ENCODE data around the gene PLB1. TPM values are rescaled to one million over a fixed set of nuclear protein-coding genes. Genes with fewer than 3 reads are reported as not detected.

PLB1 gene
- total RNA-seq, 2 experiments from 2014 or later: 0.74 to 1.1 TPM

DNA sequence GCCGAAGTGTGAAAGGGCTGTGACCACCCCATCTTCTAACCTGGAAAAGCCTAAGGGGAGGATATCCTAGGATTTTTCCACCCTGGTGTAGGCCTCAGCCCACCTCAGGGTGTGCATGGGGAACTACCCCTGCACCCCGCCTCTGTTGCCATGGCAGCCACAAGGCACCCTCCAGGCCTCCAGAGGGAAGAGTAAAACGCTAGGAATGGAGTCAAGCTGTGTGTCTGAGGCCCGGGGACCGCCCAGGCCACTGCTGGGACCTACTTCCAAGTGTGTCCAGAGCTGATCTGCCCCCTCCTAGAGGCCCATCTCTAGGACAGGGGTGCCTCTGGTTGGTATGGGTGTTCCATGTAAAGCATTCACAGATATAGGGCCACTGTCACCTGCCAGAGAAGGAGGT is 86.7 kb downstream of the PLB1 start:
- no peak overlapping the region for H3K4me3 Mint-ChIP-seq

DNA sequence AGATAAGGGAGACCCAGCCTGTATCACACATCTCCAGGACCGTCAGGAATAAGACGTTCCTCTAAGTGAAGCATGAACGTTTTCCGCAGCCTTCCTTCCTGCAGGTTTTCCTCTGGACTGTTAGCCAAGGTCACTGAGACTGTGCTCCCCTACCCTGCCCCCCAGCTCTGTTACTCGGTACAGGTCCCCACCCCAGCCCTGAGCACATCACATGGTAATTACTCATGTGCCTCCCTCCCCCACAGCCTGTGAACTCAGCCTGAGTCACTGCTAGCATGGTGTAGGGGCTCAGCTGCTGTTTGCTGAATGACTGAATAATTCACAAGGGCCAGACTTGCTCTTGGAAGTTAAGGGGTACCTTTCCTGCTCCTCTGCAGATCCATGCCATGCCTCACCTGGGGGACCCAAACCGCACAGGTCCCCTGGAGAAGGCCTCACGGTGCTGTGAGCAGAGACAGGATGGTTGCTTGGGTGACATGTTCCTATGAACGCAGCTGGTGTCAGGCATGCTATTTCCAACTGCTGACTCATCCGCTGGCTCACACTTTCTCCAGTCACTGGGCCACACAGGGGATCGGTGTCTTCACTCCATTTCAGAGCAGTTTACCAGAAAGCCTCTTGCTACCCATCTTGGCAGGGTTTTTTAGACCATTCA is 88.2 kb downstream of the PLB1 start:
- peaks cover 4% of the 10 kb centered on the region for H3K36me3 Mint-ChIP-seq (ENCODE audit: low read depth)
- peaks cover 63% of the 10 kb centered on the region for H3K4me1 Mint-ChIP-seq
- H3K27ac Mint-ChIP-seq: peak overlapping the region; percentile 76
- no peaks in the 10 kb centered on the region for H3K27me3 Mint-ChIP-seq
- no peak overlapping the region for H3K4me3 Mint-ChIP-seq
- no peaks in the 10 kb centered on the region for H3K9me3 Mint-ChIP-seq
- ChIA-PET POLR2A (interaction anchor here (0.7 kb wide), 1 partner anchor 1129 kb away, joined by 3 read pairs; no protein-coding TSS in a partner anchor), CTCF (interaction anchor here (0.7 to 10.2 kb wide), 7 partner anchors 9 to 205 kb away, joined by 3 to 61 read pairs (median 3); no protein-coding TSS in a partner anchor)
- DNase-seq: peak; percentile 39

More for the DNA sequence above, 86.7 kb downstream of the PLB1 start:
- H3K9me3 Mint-ChIP-seq: no peaks in the 10 kb centered on the region
- H3K4me1 Mint-ChIP-seq: peaks cover 52% of the 10 kb centered on the region
- ChIA-PET CTCF (interaction anchor here (0.8 to 10.2 kb wide), 3 partner anchors 12 to 22 kb away, joined by 5 to 61 read pairs (median 15); no protein-coding TSS in a partner anchor), POLR2A (no interaction called here)
- peak overlapping the region; percentile 31 for H3K27ac Mint-ChIP-seq
- H3K27me3 Mint-ChIP-seq: no peaks in the 10 kb centered on the region
- H3K36me3 Mint-ChIP-seq (ENCODE audit: low read depth): peaks cover 4% of the 10 kb centered on the region
- no peak for DNase-seq

- Mint-ChIP-seq H3K4me3 (peak overlapping the region; percentile 63), H3K27me3 (no peaks in the 10 kb centered on the region), H3K4me1 (peaks cover 75% of the 10 kb centered on the region), H3K36me3 (ENCODE audit: low read depth) (peaks cover 4% of the 10 kb centered on the region), H3K27ac (peak overlapping the region; percentile 59), H3K9me3 (no peaks in the 10 kb centered on the region)
- peak; percentile 86 for DNase-seq
- ChIA-PET CTCF (interaction anchor here (0.8 to 10.2 kb wide), 5 partner anchors 8 to 175 kb away, joined by 3 to 61 read pairs (median 3); no protein-coding TSS in a partner anchor), POLR2A (no interaction called here)
Observed at GRCh38 chr2:28586867-28587266, 91.0 kb downstream of the PLB1 start.

DNA sequence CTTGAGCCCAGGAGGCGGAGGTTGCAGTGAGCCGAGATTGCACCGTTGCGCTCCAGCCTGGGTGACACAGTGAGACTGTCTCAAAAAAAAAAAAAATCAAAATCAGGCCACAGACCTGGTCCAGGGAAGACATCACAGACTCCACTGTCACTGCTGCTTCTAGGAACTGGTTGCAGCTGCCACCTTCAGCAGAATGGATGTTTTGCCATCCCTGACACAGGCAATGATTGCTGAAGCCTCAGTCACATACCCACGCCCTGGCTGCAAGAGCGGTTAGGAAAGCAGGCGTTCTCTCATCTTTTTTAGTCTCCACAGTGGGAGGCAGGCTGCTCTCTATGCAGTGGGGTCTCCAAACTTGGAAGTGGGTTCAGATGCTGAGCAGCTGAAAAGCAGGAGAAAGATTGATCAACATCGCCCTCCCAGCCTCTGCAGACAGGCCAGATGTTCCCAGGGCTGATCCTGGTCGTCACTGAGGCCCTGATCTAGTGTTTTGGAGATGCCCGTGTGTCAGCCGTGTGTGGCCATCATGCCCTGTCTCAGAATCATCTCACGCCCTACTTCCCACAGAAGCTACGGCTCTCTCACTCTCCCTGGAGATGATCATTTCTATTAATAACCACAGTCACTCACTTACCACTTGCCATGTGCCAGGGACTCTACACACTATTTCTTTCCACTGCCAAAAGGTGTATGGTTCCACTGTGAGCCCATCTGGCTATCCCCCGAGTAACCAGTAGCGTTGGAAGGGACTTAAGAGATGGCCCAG is 91.8 kb downstream of the PLB1 start:
- Mint-ChIP-seq H3K9me3 (no peaks in the 10 kb centered on the region), H3K27me3 (no peaks in the 10 kb centered on the region), H3K4me3 (peak overlapping the region; percentile 63), H3K27ac (peak overlapping the region; percentile 59), H3K36me3 (ENCODE audit: low read depth) (peaks cover 5% of the 10 kb centered on the region), H3K4me1 (peaks cover 68% of the 10 kb centered on the region)
- DNase-seq: peak; percentile 17
- CTCF ChIA-PET: interaction anchor here (0.6 to 10.2 kb wide), 4 partner anchors 20 to 175 kb away, joined by 3 to 61 read pairs (median 3); no protein-coding TSS in a partner anchor
- POLR2A ChIA-PET: no interaction called here

GRCh38 chr2:28588292-28588670 is 92.4 kb downstream of the PLB1 start:
- Mint-ChIP-seq H3K4me3 (peak overlapping the region; percentile 63), H3K27ac (peak overlapping the region; percentile 59), H3K27me3 (no peaks in the 10 kb centered on the region), H3K36me3 (ENCODE audit: low read depth) (peaks cover 5% of the 10 kb centered on the region), H3K4me1 (peaks cover 67% of the 10 kb centered on the region), H3K9me3 (no peaks in the 10 kb centered on the region)
- ChIA-PET CTCF (interaction anchor here (0.6 to 10.2 kb wide), 3 partner anchors 21 to 1069 kb away, joined by 3 to 61 read pairs (median 4); no protein-coding TSS in a partner anchor), POLR2A (no interaction called here)
- no peak for DNase-seq

- POLR2A ChIA-PET: interaction anchor here (0.6 kb wide), 1 partner anchor 170 kb away, joined by 3 read pairs; no protein-coding TSS in a partner anchor
Observed at GRCh38 chr2:28589746-28590463, 94.0 kb downstream of the PLB1 start.

DNA sequence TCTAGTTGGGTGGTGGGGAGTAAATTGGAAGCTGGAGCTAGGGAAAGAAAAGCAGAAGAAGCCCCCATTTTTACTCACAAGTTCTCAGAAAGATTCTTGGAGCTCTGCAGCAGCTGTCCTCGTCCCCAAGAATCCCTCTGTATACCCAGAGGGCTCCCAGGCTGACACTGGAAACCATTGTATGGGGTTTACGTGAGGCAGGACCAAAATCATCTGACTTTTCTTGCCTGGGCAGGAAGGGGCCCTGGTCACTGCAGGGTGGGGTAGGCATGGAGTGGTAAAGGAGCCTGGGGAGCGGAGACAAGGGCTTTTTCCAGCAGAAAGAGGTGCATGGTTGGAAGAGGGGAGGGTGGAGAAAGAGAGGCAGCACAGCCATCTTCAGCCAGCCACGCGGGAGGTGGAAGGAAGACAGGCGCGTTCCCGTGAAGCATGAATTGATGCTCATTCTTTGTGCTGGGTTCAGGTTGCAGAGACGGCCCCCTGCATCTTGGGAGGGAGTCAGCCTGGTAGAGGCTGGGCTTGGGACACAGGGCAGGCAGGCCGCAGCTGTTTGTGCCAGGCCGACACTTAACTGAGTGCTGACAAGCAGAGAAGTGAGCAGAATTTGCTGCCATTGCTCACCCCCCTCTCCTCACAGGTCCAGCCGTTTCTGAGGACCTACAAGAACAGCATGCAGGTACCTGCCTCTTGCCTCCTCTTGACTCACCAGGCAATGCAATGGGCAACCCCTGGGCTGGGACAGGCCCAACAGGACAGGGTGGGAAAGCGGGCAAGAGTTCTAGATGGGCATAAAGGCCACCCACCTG is 94.8 kb downstream of the PLB1 start:
- H3K9me3 Mint-ChIP-seq: no peaks in the 10 kb centered on the region
- ChIA-PET POLR2A (interaction anchor here (0.6 kb wide), 1 partner anchor 170 kb away, joined by 3 read pairs; no protein-coding TSS in a partner anchor), CTCF (interaction anchor here (0.5 kb wide), 1 partner anchor 759 kb away, joined by 3 read pairs; no protein-coding TSS in a partner anchor)
- peaks cover 65% of the 10 kb centered on the region for H3K4me1 Mint-ChIP-seq
- no peak overlapping the region for H3K27ac Mint-ChIP-seq
- peaks cover 2% of the 10 kb centered on the region for H3K36me3 Mint-ChIP-seq (ENCODE audit: low read depth)
- DNase-seq: no peak
- H3K27me3 Mint-ChIP-seq: no peaks in the 10 kb centered on the region
- H3K4me3 Mint-ChIP-seq: no peak overlapping the region

More at GRCh38 chr2:28589746-28590463, 94.0 kb downstream of the PLB1 start:
- Mint-ChIP-seq H3K27ac (no peak overlapping the region), H3K27me3 (no peaks in the 10 kb centered on the region), H3K9me3 (no peaks in the 10 kb centered on the region), H3K4me1 (peaks cover 66% of the 10 kb centered on the region), H3K36me3 (ENCODE audit: low read depth) (peaks cover 5% of the 10 kb centered on the region), H3K4me3 (no peak overlapping the region)
- DNase-seq: no peak
- CTCF ChIA-PET: interaction anchor here (0.6 kb wide), 1 partner anchor 629 kb away, joined by 3 read pairs; no protein-coding TSS in a partner anchor

DNA sequence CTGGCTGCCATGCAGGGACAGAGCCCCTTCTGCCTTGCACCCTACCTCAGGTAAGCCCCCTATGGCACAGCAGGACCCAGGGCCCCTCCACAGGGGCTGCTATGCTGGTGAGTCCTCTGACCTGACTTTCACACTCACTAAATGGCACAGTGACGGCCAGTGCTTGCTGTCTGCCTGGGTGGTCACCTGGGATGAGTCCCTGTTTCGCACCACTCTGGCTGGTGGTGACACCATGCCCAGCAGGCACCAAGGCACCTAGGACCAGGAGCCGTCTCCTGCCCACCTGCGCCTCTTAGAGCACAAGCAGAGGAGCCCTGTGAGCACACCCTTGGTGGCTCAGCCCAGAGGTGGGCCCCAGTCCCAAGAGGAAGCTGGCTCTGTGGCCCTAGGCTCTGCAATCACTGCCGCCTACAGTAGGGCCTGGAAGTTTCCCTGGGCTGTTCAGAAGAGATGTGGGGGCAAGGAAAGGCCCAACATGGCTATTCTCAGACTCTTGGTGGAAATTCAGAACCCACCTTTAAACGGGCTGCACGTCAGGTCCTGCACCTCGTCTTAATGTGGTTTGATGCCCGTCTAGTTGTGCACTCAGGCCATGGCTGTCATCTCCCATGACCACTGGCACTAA is 96.0 kb downstream of the PLB1 start:
- Mint-ChIP-seq H3K36me3 (ENCODE audit: low read depth) (peaks cover 3% of the 10 kb centered on the region), H3K4me1 (peaks cover 56% of the 10 kb centered on the region), H3K9me3 (no peaks in the 10 kb centered on the region), H3K27ac (no peak overlapping the region), H3K4me3 (no peak overlapping the region), H3K27me3 (no peaks in the 10 kb centered on the region)
- POLR2A ChIA-PET: no interaction called here
- no peak for DNase-seq
- CTCF ChIA-PET: interaction anchor here (0.6 to 4.5 kb wide), 2 partner anchors 20 to 29 kb away, joined by 3 to 57 read pairs; no protein-coding TSS in a partner anchor

- Mint-ChIP-seq H3K4me3 (no peak overlapping the region), H3K27ac (peak overlapping the region; percentile 26), H3K27me3 (no peaks in the 10 kb centered on the region), H3K9me3 (no peaks in the 10 kb centered on the region), H3K4me1 (peaks cover 49% of the 10 kb centered on the region), H3K36me3 (ENCODE audit: low read depth) (peaks cover 3% of the 10 kb centered on the region)
- ChIA-PET CTCF (interaction anchor here (0.6 to 5.4 kb wide), 7 partner anchors 9 to 160 kb away, joined by 3 to 57 read pairs (median 15); partner anchors contain the start of gene PPP1CB), POLR2A (no interaction called here)
- DNase-seq: no peak
Observed at GRCh38 chr2:28592481-28592880, 96.6 kb downstream of the PLB1 start.

DNA sequence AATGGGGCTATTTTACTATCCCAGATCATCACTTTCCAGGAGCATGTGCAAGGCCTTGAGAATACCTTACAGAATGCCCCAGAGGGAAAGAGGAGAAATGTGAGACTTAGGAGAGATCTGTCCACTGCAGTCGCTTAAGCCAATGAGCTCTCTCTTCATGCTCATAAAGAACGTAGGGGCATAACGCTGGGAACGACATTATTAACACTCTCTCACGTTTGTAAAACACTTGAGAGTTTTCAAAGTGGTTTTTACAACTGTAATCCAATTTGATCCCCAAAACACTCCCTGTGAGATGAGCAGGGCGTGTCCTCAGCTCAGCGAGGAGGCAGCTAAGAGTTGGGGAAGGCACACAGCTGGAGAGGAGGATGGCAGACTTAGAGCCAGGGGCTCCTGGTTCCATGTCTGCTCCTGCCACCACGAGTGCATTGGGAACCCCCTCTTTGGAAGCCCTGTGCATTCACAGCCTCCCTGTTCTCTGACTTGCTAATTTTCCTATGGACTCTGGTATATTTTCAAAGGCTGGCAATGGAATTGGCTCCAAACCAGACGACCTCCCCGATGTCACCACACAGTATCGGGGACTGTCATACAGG is 97.4 kb downstream of the PLB1 start:
- POLR2A ChIA-PET: interaction anchor here (1.6 kb wide), 1 partner anchor 159 kb away, joined by 12 read pairs; the partner anchor contains the start of gene PPP1CB

GRCh38 chr2:28594000-28594331 is 98.1 kb downstream of the PLB1 start:
- Mint-ChIP-seq H3K9me3 (no peaks in the 10 kb centered on the region), H3K4me3 (peak overlapping the region; percentile 35), H3K36me3 (ENCODE audit: low read depth) (peaks cover 3% of the 10 kb centered on the region), H3K4me1 (peaks cover 38% of the 10 kb centered on the region), H3K27ac (peak overlapping the region; percentile 80), H3K27me3 (no peaks in the 10 kb centered on the region)
- DNase-seq: no peak
- ChIA-PET POLR2A (interaction anchor here (1.6 kb wide), 1 partner anchor 158 kb away, joined by 12 read pairs; the partner anchor contains the start of gene PPP1CB), CTCF (interaction anchor here (0.5 to 5.4 kb wide), 26 partner anchors 8 to 289 kb away, joined by 3 to 57 read pairs (median 5); partner anchors contain the start of gene PPP1CB)

More for the DNA sequence above, 97.4 kb downstream of the PLB1 start:
- peaks cover 3% of the 10 kb centered on the region for H3K36me3 Mint-ChIP-seq (ENCODE audit: low read depth)
- no peak for DNase-seq
- no peak overlapping the region for H3K27ac Mint-ChIP-seq
- CTCF ChIA-PET: interaction anchor here (0.6 to 5.4 kb wide), 13 partner anchors 10 to 159 kb away, joined by 3 to 57 read pairs (median 7); partner anchors contain the start of gene PPP1CB
- H3K27me3 Mint-ChIP-seq: no peaks in the 10 kb centered on the region
- H3K4me1 Mint-ChIP-seq: peaks cover 41% of the 10 kb centered on the region
- no peak overlapping the region for H3K4me3 Mint-ChIP-seq
- H3K9me3 Mint-ChIP-seq: no peaks in the 10 kb centered on the region
